Superior temporal gyrus (tissue), 1 donor: ENCODE measurements around the gene GP9.
A peak's percentile ranks its signal among the peaks of the same experiment; 100 is the strongest.

Source experiments
- DNase-seq: peaks from one replicate; pipeline ENCODE4 v3.0.0-alpha.2; 2016; ENCODE audit errors: extremely low spot score

The GP9 gene

GRCh38 chr3:129060276-129061022 lies at the start of gene GP9:
TSS of gene GP9 (plus strand) at chr3:129060779. CDS start at chr3:129061740, 961 bp downstream.
- no peak for DNase-seq

GRCh38 chr3:129013491-129013891 lies 47.1 kb upstream of the GP9 start:
- no peak for DNase-seq

GRCh38 chr3:129014148-129014547 lies 46.4 kb upstream of the GP9 start:
- peak; percentile 32 for DNase-seq

GRCh38 chr3:129014793-129015345 lies 45.7 kb upstream of the GP9 start:
- DNase-seq, result no peak

- no peak for DNase-seq
These were observed 45.0 kb upstream of the GP9 start for GRCh38 chr3:129015388-129016105.

GRCh38 chr3:129016356-129016719 lies 44.2 kb upstream of the GP9 start:
- no peak for DNase-seq

GRCh38 chr3:129016720-129017483 lies 43.7 kb upstream of the GP9 start:
- DNase-seq, result no peak

GRCh38 chr3:129017484-129017899 lies 43.1 kb upstream of the GP9 start:
- no peak for DNase-seq

- DNase-seq, result no peak
These were observed 42.3 kb upstream of the GP9 start for GRCh38 chr3:129018271-129018670.

- DNase-seq, result no peak
These were observed 41.8 kb upstream of the GP9 start for GRCh38 chr3:129018751-129019150.

GRCh38 chr3:129019266-129019665 lies 41.3 kb upstream of the GP9 start:
- DNase-seq, result no peak

GRCh38 chr3:129020691-129021090 lies 39.9 kb upstream of the GP9 start:
- DNase-seq, result no peak

GRCh38 chr3:129021140-129021551 lies 39.4 kb upstream of the GP9 start:
- no peak for DNase-seq

- DNase-seq, result no peak
These were observed 38.2 kb upstream of the GP9 start for GRCh38 chr3:129022114-129023007.

GRCh38 chr3:129023008-129023358 lies 37.6 kb upstream of the GP9 start:
- no peak for DNase-seq

GRCh38 chr3:129023909-129024308 lies 36.7 kb upstream of the GP9 start:
- no peak for DNase-seq

- no peak for DNase-seq
These were observed 35.5 kb upstream of the GP9 start for GRCh38 chr3:129025108-129025507.

- DNase-seq, result no peak
These were observed 34.7 kb upstream of the GP9 start for GRCh38 chr3:129025691-129026435.

- DNase-seq, result peak; percentile 78
These were observed 33.6 kb upstream of the GP9 start for GRCh38 chr3:129026728-129027543.

- no peak for DNase-seq
These were observed 33.1 kb upstream of the GP9 start for GRCh38 chr3:129027544-129027880.
